NCI-H128 (cell line): ENCODE measurements around the gene SPAG8.

ENCODE experiments used
- DNase-seq: peaks from one replicate; lab custom pipeline; 2025; ENCODE audit not compliant: unreplicated experiment; lab: John Stamatoyannopoulos, UW

Gene SPAG8

DNA sequence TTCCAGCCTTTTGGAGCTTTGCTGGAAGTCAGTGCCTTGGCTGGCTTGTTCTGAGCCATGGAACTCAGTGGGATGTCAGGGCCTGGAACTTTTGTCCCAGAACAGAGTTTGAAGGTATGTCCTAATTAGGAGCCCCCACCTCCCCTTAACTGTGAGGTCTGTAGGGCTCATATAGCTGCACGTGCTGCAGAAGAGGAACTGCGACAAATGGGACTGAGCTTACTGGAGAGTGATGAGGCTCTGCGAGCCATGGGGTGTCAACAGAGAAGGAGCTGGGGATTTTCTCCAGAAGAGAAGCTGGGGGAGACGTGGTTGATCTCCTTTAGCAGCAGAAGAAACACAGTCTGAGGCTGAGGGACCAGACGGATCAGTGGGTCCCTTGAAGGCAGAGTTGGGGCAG is 27.9 kb upstream of the SPAG8 start:
- no peak for DNase-seq

DNA sequence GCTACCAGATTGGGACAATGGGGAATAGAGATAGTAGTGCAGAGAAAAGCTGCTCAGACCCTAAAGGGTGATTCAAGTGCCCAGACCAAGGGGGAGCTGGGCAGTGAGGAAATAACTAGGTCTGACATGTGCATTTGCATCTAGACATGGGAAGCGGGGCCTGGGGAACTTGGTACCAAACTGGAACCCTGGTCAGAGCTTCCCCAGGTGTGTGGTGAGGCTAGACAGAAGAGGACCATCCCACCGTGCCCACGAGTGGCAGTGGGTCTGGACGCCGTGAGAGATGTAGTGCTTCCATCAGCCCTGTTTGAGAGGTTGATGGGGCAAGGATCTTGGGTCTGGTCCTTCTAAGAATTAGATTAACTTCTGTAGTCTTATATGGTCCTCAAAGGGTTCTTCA is 24.5 kb upstream of the SPAG8 start:
- DNase-seq = no peak

- no peak for DNase-seq
These were observed 23.7 kb upstream of the SPAG8 start for GRCh38 chr9:35835766-35836165.

GRCh38 chr9:35835216-35835632 is 23.2 kb upstream of the SPAG8 start:
- no peak for DNase-seq

- DNase-seq = no peak
These were observed 22.5 kb upstream of the SPAG8 start for GRCh38 chr9:35834260-35835215.

DNA sequence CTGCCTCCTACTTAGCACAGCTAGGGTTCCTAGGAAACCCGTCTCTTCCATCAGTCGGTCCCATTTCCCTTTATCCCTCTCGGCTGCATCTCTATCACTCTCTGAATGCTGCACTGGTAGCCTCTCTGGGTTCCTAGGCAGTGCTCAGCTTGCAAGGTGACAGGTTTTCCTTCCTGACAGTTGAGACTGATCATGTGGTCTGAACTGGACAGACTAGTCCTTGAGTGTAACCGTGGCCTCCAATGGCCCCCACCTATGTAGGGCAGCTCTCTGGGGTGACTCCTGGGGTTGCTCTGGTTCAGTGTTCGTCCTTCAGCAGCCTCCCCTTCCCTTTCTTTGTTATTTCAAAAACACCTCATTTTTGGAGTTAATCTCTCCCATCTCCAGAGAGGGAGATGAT is 20.8 kb upstream of the SPAG8 start:
- no peak for DNase-seq

DNA sequence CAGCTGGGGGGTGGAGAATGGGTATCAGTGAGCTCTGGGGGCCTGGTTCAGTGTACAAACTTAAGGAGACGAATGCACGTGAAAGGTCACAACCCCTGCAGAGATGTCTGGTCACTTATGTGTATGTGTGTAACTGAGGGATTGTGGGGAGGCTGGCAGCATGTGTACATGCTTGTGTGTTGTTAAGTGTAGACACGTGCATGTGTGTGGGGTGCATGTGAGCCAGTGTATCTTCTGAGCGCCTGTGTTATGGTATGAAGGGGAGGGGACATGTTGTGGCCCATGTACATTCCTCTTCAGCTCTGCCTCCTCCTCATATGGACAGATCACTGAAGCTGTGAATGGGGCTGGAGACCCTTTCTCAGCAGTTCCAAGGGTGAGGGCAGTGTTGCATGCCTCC is 19.0 kb upstream of the SPAG8 start:
- DNase-seq = no peak

GRCh38 chr9:35829764-35830096 is 17.7 kb upstream of the SPAG8 start:
- DNase-seq = no peak

DNA sequence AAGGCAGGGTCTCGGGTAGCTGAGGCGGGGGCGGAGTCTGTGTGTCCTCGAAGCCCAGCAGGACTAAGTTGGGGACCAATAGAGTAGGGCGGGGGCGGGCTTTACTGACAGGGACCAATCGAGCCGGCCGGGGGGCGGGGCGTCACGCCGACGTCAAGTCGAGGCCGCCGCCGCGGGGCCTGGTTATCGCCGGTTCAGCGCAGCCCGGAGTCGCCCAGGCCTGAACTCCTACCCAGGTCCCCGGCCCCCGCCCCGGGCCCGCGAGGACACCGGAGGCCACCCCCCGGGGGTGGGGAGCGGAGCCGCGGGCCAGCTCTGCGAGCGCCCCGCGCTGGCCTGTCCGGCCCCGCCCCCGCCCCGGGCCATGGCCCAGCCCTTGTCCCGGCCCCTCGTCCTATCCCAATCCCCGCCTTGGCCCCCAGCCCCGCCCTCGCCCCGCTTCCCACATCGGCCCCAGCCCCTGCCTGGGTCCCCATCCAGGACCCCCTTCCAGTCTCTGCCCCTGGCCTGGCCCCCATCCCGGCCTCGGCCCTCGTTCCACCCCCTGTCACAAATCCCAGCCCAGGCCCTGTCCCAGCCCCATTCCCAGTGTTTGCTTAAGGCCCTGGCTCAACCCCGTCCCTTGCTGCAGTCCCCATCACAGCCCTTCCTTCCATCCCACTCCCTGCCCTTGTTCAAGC is 17.2 kb upstream of the SPAG8 start, which contains the start of gene TMEM8B:
TMEM8B (plus strand) TSS at position 145 of the 680 bp plus-strand sequence; CDS start at position 365, 220 bp downstream.
- peak; percentile 79 for DNase-seq

- no peak for DNase-seq
These were observed 16.6 kb upstream of the SPAG8 start, which contains the start of gene FAM221B for GRCh38 chr9:35828716-35829083. Gene FAM221B (minus strand): TSS chr9:35828732. CDS start chr9:35826161, 2,571 bp downstream.

DNA sequence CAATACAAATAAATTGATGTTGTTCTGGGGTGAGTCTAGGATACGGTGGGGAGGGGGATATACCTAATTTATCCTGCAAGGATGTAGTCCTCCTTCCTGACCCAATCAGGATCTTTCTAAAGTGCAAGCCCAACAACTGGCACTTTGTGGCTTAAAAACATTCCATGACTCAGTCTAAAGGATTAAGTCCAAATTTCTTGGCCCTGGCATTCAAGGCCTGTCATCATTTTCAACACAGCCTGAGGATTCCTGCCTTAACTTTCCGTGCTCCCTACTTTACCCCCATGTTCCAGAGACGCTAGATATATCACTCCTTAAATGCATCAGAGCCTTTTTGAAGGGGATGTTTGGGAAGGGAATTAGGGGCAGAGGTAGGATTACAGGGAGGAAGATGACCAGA is 15.4 kb upstream of the SPAG8 start:
- no peak for DNase-seq

GRCh38 chr9:35826071-35826701 is 14.1 kb upstream of the SPAG8 start:
- DNase-seq = no peak

GRCh38 chr9:35822926-35823325 is 10.9 kb upstream of the SPAG8 start:
- DNase-seq = no peak

- no peak for DNase-seq
These were observed 8.0 kb upstream of the SPAG8 start for GRCh38 chr9:35820076-35820475.

GRCh38 chr9:35818341-35818740 is 6.3 kb upstream of the SPAG8 start:
- no peak for DNase-seq

GRCh38 chr9:35816708-35817107 is 4.6 kb upstream of the SPAG8 start:
- no peak for DNase-seq

DNA sequence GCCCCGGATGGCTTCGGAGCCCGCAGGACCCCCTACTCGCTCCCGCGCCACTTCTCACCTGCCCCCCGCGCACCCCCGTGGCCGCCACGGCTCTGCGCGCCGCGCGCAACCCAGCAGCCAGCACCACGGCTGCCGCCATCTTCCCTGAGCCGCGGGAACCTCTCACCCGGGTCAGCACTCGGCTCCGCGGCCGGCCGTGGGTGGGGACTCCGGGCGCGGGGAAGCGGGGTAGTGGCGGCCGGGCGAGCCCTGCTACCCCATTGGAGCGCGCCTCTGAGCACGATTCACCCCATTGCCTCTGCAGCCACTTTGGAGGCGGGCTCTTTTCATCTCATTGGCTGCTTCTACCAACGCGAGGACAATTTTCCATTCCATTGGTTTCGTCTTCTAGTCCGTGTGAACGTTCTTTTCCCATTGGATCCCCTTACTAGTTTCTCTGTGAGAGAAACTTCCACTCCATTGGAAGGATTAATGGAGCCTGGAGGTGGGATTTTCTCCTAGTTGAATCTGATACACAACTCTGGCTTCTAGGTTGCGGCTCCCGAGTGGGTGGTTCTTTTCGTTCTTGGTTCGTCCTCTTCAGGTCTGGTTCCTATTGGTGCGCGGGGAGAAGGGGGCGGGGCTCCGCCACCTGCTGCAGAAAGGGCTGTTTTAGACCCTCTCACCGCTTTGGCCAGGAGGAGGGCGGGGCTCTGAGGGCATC is 2.9 kb upstream of the SPAG8 start, which contains the start of gene HINT2:
HINT2 (minus strand) TSS at position 202 of the 703 bp plus-strand sequence; CDS start at position 139, 63 bp downstream.
- DNase-seq = peak; percentile 97

GRCh38 chr9:35814106-35814840 is 2.2 kb upstream of the SPAG8 start:
- no peak for DNase-seq

DNA sequence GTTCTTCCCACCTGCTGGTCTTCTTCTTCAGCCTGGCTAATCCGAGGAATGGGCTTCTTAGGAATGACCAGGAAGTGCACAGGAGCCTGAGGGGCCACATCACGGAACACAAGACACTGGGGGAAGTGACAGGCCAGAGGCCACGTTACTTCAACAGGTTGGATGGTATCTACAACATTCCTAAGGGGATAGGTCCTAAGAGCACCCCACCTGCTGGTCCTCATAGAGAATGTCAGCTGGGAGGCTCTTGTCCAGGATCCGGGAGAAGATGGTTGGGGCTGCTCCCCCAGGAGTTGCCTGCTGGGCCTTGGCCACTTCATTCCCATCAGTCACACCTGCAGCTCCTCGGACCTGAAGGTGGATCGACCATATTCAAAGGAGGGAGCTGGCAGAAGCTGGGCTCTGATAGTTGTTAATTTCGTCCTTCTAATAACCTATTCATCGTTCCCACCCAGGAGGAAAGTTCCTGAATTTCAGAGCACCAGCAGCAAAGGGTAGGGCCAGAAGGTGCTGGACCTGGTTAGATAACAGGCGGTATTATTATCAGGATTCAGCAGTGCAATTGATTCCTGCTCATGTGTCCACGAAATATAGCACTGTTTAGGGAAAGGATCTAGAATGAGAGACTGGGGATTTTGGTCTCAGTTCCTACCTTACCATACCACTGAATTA is 1.5 kb upstream of the SPAG8 start:
- no peak for DNase-seq
